ENCODE measurements around the gene HM13.

Gene HM13

DNA sequence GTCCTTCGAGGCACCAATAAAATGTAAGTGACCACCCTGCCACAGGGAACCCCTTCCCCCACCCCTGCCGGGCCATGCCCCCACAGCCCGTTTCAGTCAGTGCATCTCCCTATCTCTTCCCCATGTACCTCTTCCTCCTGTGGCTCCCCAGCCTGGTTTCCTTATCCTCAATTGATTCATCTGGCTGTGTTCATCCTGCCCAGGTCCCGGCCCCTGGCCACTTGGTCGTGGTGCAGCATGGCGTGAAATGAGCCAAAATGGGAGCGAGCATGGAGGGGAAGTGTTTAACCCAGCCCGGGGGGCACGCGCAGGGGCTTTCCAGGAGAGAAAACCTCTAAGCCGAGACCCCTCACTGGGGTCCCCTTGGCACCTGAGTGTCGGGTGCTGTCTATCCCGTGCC, 35.9 kb downstream of the HM13 start:
- peaks cover 47 to 88% of the 10 kb centered on the region in 2 experiments for H3K36me3 ChIP-seq (ENCODE audit: control insufficient read depth in 1 of 2, insufficient read depth in 2 of 2, low read depth in 1 of 2, low read length in 2 of 2)
- H3K27me3 ChIP-seq (ENCODE audit: control insufficient read depth in 1 of 2, insufficient read depth in 1 of 2, low read length in 2 of 2) = no peaks in the 10 kb centered on the region
- peak overlapping the region; percentile 18 for H2AK5ac ChIP-seq (ENCODE audit: low read length, severe bottlenecking)
- no peak overlapping the region for H2BK120ac ChIP-seq (ENCODE audit: low read depth, low read length)
- H3K79me1 ChIP-seq (replicated peaks; ENCODE audit: low read length, poor library complexity, severe bottlenecking) = peaks cover 28% of the 10 kb centered on the region
- no peaks in the 10 kb centered on the region for H3K9me3 ChIP-seq (ENCODE audit: control insufficient read depth, low read length)
- peak overlapping the region; percentile 88 for H3K27ac ChIP-seq (ENCODE audit: low read length, poor library complexity, severe bottlenecking)
- H2AFZ ChIP-seq (ENCODE audit: low read depth, low read length) = no peak overlapping the region
- H3K9ac ChIP-seq (ENCODE audit: low read length) = peak overlapping the region; percentile 89
- H2BK12ac ChIP-seq (ENCODE audit: low read length in 2 of 2) = no peak overlapping the region
- H3K4me1 ChIP-seq (ENCODE audit: control insufficient read depth, insufficient read depth, low read depth, low read length) = peaks cover 41% of the 10 kb centered on the region
- H2BK15ac ChIP-seq (ENCODE audit: low read depth, poor library complexity, severe bottlenecking) = no peak overlapping the region
- no peak overlapping the region for H3K4ac ChIP-seq (ENCODE audit: low read depth in 1 of 2, low read length in 2 of 2)
- WGBS = 97% methylated on average over 13 of the region's 13 CpGs
- no peak for DNase-seq
- H4K91ac ChIP-seq (ENCODE audit: low read length) = no peak overlapping the region
- H3K18ac ChIP-seq (ENCODE audit: low read depth in 1 of 2, low read length in 2 of 2) = no peak overlapping the region
- no peak overlapping the region for H2BK5ac ChIP-seq (ENCODE audit: low read depth, low read length, poor library complexity, severe bottlenecking)
- H3K23ac ChIP-seq (ENCODE audit: low read length in 2 of 2) = no peak overlapping the region
- H3K14ac ChIP-seq (ENCODE audit: low read length in 2 of 2) = no peak overlapping the region
- no peak overlapping the region for H3K4me2 ChIP-seq (ENCODE audit: low read length, poor library complexity, severe bottlenecking)
- no peak overlapping the region for H3K4me3 ChIP-seq (ENCODE audit: insufficient read depth in 1 of 2, low read depth in 1 of 2, low read length in 2 of 2)
- H4K8ac ChIP-seq (ENCODE audit: low read length) = no peak overlapping the region

DNA sequence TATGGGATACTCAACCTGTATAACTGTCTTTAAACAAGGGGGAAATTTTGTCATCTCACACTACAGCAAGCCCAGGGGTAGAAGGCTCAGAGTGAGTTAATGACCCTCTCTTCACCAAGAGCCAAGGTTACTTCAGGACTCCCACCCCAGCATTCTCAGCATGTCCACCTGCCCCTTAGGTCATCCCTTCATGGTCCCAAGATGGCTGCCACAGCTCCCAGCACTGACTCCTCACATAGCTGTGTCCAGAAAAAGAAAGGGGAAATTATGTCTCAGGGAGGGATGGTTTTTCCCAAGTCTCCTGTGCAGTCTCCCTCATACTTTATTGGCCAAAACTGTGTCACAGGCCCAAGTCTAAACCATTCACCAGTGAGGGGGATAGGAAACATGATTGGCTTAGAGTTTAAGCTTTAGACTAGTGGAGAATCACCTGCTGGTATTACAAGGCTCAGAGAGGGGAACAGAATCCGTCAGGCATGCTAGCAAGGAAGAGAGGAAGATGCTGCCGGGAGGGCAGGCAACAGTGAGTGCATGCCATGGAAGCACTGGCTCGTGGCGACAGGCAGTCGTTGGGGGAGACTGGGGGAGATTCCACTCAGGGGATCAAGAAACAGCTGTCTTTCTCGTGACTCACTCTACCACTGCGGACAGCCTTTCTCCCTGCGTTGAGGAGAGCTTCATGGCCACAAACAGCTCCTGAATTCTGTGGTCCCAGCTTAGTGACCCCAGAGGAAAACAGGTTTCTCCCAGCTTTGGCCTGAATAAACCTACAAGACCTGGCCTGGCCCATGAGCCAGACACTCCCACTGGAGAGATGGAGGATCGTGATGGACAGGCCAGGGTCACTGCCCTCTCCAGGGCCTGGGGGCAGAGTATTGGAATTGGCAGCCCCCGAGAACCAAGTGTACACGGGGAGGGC, 37.2 kb downstream of the HM13 start:
- Histone ChIP-seq H3K18ac (ENCODE audit: low read depth in 1 of 2, low read length in 2 of 2) (no peak overlapping the region), H3K4me2 (ENCODE audit: low read length, poor library complexity, severe bottlenecking) (no peak overlapping the region), H2AFZ (ENCODE audit: low read depth, low read length) (no peak overlapping the region), H3K36me3 (ENCODE audit: control insufficient read depth in 1 of 2, insufficient read depth in 2 of 2, low read depth in 1 of 2, low read length in 2 of 2) (peaks cover 51 to 93% of the 10 kb centered on the region in 2 experiments), H3K4me3 (ENCODE audit: insufficient read depth in 1 of 2, low read depth in 1 of 2, low read length in 2 of 2) (no peak overlapping the region), H3K79me1 (replicated peaks; ENCODE audit: low read length, poor library complexity, severe bottlenecking) (peaks cover 30% of the 10 kb centered on the region), H3K9me3 (ENCODE audit: control insufficient read depth, low read length) (no peaks in the 10 kb centered on the region), H2BK120ac (ENCODE audit: low read depth, low read length) (no peak overlapping the region), H2BK15ac (ENCODE audit: low read depth, poor library complexity, severe bottlenecking) (no peak overlapping the region), H3K4me1 (ENCODE audit: control insufficient read depth, insufficient read depth, low read depth, low read length) (peaks cover 37% of the 10 kb centered on the region), H2BK5ac (ENCODE audit: low read depth, low read length, poor library complexity, severe bottlenecking) (peak overlapping the region; percentile 82), H3K4ac (ENCODE audit: low read depth in 1 of 2, low read length in 2 of 2) (no peak overlapping the region), H3K14ac (ENCODE audit: low read length in 2 of 2) (no peak overlapping the region), H3K27me3 (ENCODE audit: control insufficient read depth in 1 of 2, insufficient read depth in 1 of 2, low read length in 2 of 2) (no peaks in the 10 kb centered on the region), H3K23ac (ENCODE audit: low read length in 2 of 2) (no peak overlapping the region), H3K9ac (ENCODE audit: low read length) (peak overlapping the region; percentile 42), H3K27ac (ENCODE audit: low read length, poor library complexity, severe bottlenecking) (peak overlapping the region; percentile 97), H4K8ac (ENCODE audit: low read length) (no peak overlapping the region), H4K91ac (ENCODE audit: low read length) (no peak overlapping the region), H2AK5ac (ENCODE audit: low read length, severe bottlenecking) (peak overlapping the region; percentile 98), H2BK12ac (ENCODE audit: low read length in 2 of 2) (no peak overlapping the region)
- DNase-seq = no peak
- 93% methylated on average over 11 of the region's 11 CpGs for WGBS

DNA sequence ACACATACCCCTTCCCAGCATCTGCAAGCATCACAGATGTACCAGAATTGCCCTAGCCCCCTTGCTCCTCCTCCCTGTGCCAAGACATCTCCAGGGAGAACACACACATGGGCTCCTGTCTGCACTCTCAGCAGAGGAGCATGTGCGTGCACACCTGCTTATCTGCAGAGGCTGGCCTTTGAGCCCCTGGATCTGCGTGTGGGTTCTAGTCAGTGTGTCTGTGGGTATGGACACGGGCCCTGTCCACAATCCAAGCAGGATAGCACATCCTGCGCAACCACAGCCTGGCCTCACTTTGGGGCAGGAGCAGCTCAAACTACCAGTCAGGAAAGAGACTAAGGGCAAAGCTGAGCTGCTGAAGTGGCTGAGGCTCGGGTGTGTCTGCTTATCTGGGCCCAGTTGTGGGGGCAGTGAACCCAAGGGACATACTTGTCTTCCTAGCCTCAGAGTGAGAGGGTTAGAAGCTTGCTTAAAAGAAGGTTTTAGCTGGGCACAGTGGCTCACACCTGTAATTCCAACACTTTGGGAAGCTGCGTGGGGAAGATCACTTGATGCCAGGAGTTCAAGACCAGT, 41.0 kb downstream of the HM13 start:
- Histone ChIP-seq H3K9me3 (ENCODE audit: control insufficient read depth, low read length) (no peaks in the 10 kb centered on the region), H3K4me2 (ENCODE audit: low read length, poor library complexity, severe bottlenecking) (no peak overlapping the region), H3K4me1 (ENCODE audit: control insufficient read depth, insufficient read depth, low read depth, low read length) (peaks cover 26% of the 10 kb centered on the region), H4K8ac (ENCODE audit: low read length) (no peak overlapping the region), H3K27me3 (ENCODE audit: control insufficient read depth in 1 of 2, insufficient read depth in 1 of 2, low read length in 2 of 2) (no peaks in the 10 kb centered on the region), H3K4me3 (ENCODE audit: insufficient read depth in 1 of 2, low read depth in 1 of 2, low read length in 2 of 2) (no peak overlapping the region), H3K9ac (ENCODE audit: low read length) (peak overlapping the region; percentile 11), H3K18ac (ENCODE audit: low read depth in 1 of 2, low read length in 2 of 2) (no peak overlapping the region), H3K4ac (ENCODE audit: low read depth in 1 of 2, low read length in 2 of 2) (no peak overlapping the region), H2AK5ac (ENCODE audit: low read length, severe bottlenecking) (peak overlapping the region; percentile 0), H4K91ac (ENCODE audit: low read length) (no peak overlapping the region), H3K36me3 (ENCODE audit: control insufficient read depth in 1 of 2, insufficient read depth in 2 of 2, low read depth in 1 of 2, low read length in 2 of 2) (peaks cover 38 to 79% of the 10 kb centered on the region in 2 experiments), H2BK5ac (ENCODE audit: low read depth, low read length, poor library complexity, severe bottlenecking) (no peak overlapping the region), H3K23ac (ENCODE audit: low read length in 2 of 2) (peak overlapping the region in 1 of 2 experiments; percentile 20), H2AFZ (ENCODE audit: low read depth, low read length) (no peak overlapping the region), H2BK12ac (ENCODE audit: low read length in 2 of 2) (no peak overlapping the region), H3K14ac (ENCODE audit: low read length in 2 of 2) (no peak overlapping the region), H3K27ac (ENCODE audit: low read length, poor library complexity, severe bottlenecking) (no peak overlapping the region), H3K79me1 (replicated peaks; ENCODE audit: low read length, poor library complexity, severe bottlenecking) (peaks cover 20% of the 10 kb centered on the region), H2BK120ac (ENCODE audit: low read depth, low read length) (no peak overlapping the region), H2BK15ac (ENCODE audit: low read depth, poor library complexity, severe bottlenecking) (no peak overlapping the region)
- 83% methylated on average over 6 of the region's 6 CpGs for WGBS
- no peak for DNase-seq

DNA sequence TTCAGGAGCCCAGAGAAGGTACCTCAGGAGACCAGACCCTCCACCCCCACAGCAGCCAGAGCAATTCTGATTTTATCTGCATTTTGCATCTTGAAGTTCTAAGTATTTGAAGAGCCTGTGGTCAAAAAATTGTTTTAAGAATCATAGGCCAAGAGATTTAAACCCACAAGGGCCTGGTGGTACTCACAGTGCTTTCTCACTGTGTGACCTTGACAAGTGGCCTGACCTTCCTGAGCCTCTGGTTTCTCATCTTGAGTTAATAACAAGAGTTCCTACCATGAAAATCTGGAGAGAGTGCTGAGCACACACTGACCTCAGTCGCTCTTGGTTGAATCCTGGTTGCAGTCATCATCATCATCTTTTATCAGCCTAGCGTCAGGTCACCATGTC, 45.5 kb downstream of the HM13 start:
- H2BK5ac ChIP-seq (ENCODE audit: low read depth, low read length, poor library complexity, severe bottlenecking) = no peak overlapping the region
- no peak overlapping the region for H2BK12ac ChIP-seq (ENCODE audit: low read length in 2 of 2)
- no peak overlapping the region for H4K8ac ChIP-seq (ENCODE audit: low read length)
- H3K4me2 ChIP-seq (ENCODE audit: low read length, poor library complexity, severe bottlenecking) = no peak overlapping the region
- no peak overlapping the region for H4K91ac ChIP-seq (ENCODE audit: low read length)
- H3K23ac ChIP-seq (ENCODE audit: low read length in 2 of 2) = no peak overlapping the region
- peaks cover 36% of the 10 kb centered on the region for H3K4me1 ChIP-seq (ENCODE audit: control insufficient read depth, insufficient read depth, low read depth, low read length)
- no peak overlapping the region for H3K4ac ChIP-seq (ENCODE audit: low read depth in 1 of 2, low read length in 2 of 2)
- H2BK120ac ChIP-seq (ENCODE audit: low read depth, low read length) = no peak overlapping the region
- no peaks in the 10 kb centered on the region for H3K9me3 ChIP-seq (ENCODE audit: control insufficient read depth, low read length)
- peaks cover 64 to 72% of the 10 kb centered on the region in 2 experiments for H3K36me3 ChIP-seq (ENCODE audit: control insufficient read depth in 1 of 2, insufficient read depth in 2 of 2, low read depth in 1 of 2, low read length in 2 of 2)
- peak; percentile 85 for DNase-seq
- H3K9ac ChIP-seq (ENCODE audit: low read length) = peak overlapping the region; percentile 86
- H2AK5ac ChIP-seq (ENCODE audit: low read length, severe bottlenecking) = peak overlapping the region; percentile 27
- no peak overlapping the region for H3K18ac ChIP-seq (ENCODE audit: low read depth in 1 of 2, low read length in 2 of 2)
- H3K14ac ChIP-seq (ENCODE audit: low read length in 2 of 2) = no peak overlapping the region
- peaks cover 31% of the 10 kb centered on the region for H3K79me1 ChIP-seq (replicated peaks; ENCODE audit: low read length, poor library complexity, severe bottlenecking)
- H2AFZ ChIP-seq (ENCODE audit: low read depth, low read length) = no peak overlapping the region
- no peaks in the 10 kb centered on the region for H3K27me3 ChIP-seq (ENCODE audit: control insufficient read depth in 1 of 2, insufficient read depth in 1 of 2, low read length in 2 of 2)
- H3K4me3 ChIP-seq (ENCODE audit: insufficient read depth in 1 of 2, low read depth in 1 of 2, low read length in 2 of 2) = no peak overlapping the region
- peak overlapping the region; percentile 64 for H2BK15ac ChIP-seq (ENCODE audit: low read depth, poor library complexity, severe bottlenecking)
- 56% methylated on average over 2 of the region's 2 CpGs for WGBS
- H3K27ac ChIP-seq (ENCODE audit: low read length, poor library complexity, severe bottlenecking) = peak overlapping the region; percentile 96

Measured in mesenchymal stem cell (in vitro differentiated cells and primary cell).